Activated CD4-positive, alpha-beta T cell treated with anti-CD3 and anti-CD28 coated beads for 1 hour (primary cell): ENCODE measurements around the gene KIF12.
"Not testable (repeated sequence)": the region's sequence is repeated elsewhere in the genome, so short reads cannot be mapped to it uniquely, and the experiment has no call there.

ENCODE experiments used
- DNase-seq: peaks from one replicate; pipeline ENCODE4 v3.0.0-alpha.2; 2020

The KIF12 gene

DNA sequence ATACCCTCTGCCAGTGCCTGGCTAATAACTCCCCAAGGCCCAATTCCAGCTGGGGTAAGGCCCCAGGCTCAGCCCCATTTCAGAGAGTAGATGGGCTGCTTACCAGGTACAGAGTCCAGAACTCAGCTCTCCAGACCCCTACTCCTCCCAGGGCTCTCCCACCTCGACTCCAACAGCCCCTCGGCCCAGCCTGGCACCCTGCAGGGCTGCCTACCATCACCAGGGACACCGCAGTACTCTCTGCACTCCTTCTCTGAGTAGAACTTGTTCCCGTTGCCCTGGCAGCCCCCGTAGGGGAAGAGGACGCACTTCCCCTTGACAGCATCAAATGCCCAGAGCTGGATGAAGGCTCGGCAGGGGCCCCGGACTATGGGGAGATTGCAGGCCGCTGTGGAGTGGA lies 38.4 kb downstream of the KIF12 start:
- DNase-seq, result no peak

DNA sequence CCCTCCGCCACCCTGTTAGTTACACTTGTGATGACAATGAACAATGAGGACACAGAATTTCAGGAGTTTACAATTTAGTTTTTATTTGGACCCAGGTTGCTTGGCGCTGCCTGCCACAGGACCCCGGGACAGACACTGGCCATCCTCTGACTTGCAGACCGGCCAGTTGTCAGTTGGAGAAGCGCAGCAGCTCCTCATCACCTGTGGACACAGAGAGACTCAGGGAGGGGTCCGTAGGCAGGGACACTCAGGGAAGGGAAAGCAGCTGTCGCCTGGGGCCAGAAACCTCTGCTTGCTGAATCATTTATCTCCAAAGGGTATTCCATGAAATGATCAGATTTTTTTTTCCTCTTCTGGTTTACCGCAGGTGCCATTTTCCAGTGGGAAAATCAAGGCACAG lies 39.0 kb downstream of the KIF12 start:
- DNase-seq, result no peak

DNA sequence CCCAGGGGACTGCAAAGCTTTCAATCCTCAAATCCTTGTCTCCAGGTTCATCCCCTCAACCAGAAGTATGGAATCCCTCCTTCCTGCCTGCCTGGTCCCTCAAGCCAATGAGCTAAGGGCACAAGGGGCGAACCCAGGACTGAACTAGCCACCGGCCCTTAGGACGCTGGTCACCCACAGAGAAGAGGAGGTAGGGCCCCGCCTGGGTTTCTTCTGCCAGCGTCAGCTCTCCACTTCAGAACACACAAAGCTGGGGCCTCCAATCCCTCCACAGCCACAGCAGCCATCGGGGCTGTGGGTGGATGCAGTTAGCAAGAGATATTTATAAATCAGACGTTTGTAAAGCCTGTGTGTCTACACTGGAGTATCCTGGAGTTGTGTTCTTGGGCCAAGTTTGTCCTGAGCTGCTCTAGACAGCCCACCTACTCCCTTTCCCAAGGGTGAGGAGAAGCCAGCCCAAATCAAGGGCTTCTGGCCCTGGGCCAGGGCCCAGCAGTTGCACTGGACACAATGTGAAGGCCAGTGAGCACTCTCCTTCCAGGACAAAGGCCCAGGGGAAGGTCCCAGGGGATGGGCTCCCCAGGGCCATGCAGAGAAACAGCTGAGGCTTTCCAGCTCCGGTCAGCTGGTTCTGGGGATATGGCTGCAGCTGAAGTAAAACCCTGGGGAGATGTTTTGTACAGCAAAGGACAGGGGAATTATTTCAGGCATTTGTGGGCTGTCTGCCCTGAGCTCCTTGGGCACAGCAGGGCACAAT lies 39.9 kb downstream of the KIF12 start:
- no peak for DNase-seq

DNA sequence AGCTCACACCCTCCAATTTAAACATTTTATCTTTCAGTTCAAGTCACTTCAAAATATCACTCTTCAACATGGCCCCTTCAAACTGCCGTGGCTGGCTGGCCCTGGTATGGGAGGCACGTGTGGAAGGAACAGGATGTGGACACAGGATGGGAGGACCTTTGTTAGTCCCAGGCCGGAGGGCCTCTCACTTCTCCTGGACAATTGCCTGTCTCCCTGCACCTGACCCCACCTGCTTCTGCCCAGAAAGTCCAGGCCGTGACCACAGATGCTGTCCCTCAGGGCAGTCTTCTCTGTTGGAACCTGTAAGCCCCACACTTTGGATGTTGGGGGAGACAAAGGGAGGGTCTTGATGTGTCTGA lies 40.4 kb downstream of the KIF12 start:
- no peak for DNase-seq

DNA sequence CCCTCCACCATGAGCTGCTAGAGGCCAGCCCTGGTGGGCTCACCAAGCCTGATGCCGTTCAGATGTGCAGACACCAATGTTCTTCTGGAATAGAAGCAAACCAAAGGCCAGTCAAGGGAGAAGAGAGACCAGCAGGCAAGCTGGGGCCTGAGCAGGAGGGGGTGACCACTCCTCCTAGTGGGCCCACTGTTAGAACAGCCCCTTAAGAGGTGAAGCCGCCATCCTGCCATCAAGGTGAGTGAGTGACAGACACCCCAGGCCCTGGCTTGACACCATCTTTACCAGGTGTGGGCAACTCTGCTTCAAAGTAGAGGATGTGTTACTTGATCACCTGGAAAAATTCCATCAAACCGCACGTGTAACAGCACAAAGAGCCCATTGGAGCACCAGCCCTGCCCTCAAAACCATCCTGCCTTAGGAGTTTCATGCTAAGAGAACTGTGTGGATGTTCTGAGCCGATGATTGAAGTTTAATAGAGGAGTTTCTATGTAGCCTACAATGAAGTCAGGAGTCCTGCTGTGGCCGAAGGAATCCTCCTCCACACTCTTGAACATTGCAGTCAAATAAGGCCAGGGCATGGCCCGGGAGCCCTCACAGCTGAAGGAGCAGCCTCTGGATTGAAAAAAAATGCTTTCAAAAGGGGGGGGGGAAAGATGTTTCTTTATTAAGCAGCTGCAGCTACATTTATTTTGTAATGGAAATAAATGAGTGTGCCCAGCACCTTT lies 41.8 kb downstream of the KIF12 start:
- no peak for DNase-seq

DNA sequence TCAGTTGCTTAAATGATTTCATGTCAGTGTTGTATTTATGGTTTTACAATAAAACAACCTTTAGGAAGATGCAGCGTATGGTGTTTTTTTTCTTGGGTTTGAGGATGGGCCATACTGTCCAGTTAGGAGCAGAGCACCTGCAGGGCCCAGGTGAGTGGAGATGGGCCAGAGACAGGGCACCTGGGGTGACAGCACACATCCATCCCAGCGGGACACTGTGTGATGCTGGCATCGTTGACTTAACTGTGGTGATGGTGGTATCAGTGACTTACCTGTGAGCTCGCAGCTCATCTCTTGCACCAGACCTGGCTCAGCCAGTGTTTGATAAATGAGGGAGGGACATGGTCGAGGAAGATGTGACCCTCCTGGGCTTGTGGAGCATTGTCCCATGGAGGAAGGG lies 42.6 kb downstream of the KIF12 start:
- no peak for DNase-seq

DNA sequence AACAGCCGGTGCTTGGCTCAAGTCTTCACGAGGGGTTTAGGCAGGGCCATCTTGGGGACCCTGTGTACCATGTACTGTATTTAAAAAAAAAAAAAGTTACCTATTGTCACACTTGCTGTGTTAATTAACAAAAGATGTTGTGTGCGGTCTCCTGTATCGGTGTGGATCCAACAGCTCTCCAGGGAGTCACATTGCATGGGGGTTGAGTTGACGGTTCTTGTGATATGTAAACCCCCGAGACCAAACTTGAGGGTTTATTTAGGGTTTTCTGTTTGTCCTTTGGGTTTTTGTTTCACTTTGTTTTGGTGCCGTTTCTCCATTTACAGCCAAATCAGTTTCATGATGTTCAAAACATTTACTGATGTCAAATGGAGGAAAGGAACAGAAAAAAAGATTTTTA lies 43.2 kb downstream of the KIF12 start:
- DNase-seq, result no peak

DNA sequence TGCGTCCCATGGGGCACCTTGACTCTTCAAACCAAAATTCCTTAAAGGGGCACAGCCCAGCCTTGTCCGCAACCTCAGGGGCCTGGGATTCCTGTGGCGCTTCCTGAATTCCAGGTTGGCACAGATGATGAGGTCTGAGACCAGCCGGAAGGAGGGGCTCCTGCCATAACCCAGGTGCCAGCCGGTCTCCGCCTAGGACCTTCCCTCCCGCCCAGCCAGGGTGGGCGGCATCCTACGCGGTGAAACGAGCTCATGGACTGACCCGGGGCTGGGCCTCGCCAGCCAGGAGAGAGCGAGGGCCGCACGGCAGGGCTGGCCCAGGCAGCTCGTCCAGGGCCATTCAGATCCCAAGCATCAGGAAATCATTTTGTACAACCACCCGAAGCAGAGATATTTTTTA lies 44.0 kb downstream of the KIF12 start:
- no peak for DNase-seq

DNA sequence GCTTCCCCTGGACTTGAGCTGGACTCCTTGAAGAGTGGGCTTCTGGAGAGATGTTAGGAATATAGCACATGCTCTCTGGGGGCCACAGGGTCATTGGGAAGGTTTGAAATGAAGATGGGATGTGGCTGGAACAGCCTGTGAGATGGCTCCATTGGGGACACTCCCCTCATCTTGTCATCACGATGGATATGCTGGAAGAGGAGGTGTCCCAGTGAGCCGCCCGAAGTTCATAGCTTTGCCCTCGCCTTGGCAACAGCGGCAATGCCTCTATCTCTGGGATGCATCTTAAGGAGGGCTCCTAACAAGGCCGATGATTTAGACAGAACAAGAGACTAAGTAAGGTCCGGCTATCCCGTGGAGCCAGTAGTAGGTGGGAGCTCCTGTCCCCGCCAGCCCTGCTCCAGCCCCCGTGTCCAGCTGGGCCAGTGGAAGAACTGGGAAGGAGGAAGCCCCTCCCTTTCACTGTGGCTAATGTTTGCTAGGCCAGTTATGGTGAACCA lies 44.9 kb downstream of the KIF12 start:
- no peak for DNase-seq

DNA sequence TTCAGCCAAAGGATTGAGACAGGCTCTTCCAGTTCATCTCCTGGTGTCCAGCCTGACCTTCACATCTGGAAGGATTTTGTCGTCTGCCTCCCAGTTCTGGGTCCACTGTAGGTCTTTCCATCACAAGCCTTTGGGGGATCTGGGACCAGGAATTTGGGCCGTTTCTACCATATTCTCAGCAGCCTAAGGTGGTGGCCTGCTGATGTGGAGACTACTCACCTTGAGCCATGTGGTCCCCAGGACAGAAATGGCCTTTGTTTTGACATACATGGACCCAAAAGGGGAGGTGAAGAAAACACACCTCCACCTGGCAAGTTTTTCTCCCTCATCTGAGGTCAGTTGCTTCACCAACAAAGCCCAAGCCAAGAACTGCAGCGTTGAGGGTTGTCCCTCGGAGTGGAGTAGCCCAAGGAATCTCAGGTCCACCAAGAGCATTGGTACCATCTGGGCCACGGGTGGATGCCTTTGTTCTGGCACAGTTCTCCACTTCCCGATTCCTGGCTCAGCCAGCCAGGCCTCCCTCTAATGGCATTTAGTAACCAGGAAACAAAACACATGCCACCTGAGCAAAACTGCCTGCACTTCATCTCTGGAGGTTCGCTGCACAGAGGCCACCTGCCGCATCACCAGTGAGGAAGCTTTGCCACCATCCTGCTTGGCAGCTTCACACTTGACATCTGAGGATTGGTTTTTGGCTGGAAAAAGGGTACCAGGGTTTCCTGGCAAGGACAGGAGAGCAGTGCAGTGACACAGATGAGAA lies 45.7 kb downstream of the KIF12 start:
- no peak for DNase-seq

DNA sequence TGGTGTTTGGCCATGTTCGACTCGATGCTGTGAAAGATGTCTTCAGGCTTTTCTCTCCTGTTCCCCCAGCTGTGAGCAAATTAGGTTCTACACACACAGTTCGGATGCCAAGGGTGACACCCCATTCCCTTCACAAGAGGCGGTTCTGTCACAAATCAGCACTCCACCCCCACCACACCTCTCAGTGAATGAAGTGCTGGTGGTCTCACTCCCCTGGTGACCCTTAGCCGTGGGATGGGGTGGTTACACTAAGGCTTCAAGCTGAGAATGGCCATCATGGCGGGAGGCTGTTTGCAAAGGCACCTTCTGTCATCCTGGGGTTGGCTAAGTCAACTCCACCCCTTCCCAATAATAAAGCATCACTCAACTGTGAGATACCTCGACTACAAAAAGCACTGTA lies 47.4 kb downstream of the KIF12 start:
- DNase-seq, result no peak

DNA sequence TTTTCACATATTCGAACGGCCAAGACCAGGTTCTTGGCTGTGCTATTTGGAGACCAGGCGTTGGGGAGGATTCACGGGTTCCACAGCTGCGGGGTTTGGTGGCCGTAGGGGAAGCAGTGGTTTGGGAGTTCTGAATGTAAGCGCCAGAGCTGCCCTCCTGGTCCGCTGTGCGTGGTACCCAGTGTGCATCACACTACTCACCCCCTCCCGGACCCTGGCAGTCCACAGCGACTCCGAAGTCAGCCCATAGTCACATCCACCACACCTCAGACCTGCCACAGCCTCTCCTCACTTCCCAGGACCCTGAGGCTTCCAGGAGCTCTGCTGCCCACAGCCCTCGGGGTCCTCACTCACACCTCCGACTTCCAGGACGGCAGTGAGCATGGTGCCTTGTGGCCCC lies 47.8 kb downstream of the KIF12 start:
- no peak for DNase-seq

DNA sequence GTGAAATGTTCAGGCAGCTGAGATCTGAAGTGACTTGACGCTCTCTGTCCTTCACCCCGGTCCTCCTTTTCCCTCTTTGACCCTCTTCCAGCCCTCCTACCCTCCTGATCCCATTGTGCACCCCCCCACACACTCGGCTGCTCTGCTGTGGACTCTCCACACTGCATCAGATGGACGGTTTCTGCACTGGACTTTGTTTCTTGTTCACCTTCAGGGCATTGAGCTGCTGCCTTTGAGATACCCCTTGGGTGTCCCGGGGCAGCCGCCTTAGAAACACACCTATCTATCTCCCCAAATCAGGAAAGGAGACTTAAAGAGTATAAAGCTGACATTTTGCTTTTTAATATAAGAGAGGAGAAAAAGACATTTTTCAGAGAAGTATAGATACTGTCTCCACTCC lies 48.4 kb downstream of the KIF12 start:
- no peak for DNase-seq

DNA sequence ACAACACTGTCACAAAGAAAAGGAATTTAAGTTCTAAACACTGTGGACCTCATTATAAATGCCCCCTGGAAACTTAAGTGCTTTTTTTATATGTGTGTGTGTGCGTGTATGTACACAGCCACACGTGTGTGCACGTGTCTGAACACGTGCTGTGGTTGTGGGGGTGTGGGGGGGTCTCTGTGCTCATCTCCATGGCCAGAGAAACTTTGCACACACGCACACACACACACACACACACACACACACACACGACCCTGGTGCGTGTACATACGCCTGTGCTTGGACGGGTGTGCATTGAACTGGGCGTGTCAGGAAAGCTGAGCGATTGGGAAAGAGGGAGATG lies 48.9 kb downstream of the KIF12 start:
- DNase-seq, result no peak

DNA sequence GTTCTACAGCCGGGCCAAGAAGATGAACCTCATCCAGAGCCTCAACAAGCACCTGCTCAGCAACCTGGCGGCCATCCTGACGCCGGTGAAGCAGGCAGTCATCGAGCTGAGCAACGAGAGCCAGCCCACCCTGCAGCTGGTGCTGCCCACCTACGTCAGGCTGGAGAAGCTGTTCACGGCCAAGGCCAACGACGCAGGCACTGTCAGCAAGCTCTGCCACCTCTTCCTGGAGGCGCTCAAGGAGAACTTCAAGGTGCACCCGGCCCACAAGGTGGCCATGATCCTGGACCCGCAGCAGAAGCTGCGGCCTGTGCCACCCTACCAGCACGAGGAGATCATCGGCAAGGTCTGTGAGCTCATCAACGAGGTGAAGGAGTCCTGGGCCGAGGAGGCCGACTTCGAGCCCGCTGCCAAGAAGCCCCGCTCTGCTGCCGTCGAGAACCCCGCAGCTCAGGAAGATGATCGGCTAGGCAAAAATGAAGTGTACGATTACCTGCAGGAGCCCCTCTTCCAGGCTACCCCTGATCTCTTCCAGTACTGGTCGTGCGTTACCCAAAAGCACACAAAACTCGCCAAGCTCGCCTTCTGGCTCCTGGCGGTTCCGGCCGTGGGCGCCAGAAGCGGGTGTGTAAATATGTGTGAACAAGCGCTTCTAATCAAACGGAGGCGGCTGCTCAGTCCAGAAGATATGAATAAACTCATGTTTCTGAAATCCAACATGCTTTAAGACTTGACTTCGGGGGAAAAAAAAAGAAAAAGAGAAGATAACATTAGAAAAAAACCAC lies 49.5 kb downstream of the KIF12 start:
- DNase-seq, result no peak

DNA sequence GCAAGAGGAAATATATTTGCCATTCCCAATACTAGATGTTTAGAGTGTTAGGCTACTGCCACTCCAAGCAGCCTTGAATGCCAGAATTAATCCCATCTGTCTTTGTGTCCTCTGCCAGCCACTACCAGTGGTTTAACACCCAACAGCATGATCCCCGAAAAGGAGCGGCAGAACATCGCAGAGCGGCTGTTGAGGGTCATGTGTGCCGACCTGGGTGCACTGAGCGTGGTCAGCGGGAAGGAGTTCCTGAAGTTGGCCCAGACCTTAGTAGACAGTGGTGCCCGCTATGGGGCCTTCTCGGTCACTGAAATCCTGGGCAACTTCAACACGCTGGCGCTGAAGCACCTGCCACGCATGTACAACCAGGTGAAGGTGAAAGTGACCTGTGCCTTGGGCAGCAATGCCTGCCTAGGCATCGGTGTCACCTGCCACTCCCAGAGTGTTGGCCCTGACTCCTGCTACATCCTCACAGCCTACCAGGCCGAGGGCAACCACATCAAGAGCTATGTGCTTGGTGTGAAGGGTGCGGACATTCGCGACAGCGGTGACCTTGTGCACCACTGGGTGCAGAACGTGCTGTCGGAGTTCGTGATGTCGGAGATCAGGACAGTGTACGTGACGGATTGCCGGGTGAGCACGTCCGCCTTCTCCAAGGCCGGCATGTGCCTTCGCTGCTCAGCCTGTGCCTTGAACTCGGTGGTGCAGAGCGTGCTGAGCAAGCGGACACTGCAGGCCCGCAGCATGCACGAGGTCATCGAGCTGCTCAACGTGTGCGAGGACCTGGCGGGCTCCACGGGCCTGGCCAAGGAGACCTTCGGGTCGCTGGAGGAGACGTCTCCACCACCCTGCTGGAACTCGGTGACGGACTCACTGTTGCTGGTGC lies 50.3 kb downstream of the KIF12 start:
- DNase-seq, result no peak

DNA sequence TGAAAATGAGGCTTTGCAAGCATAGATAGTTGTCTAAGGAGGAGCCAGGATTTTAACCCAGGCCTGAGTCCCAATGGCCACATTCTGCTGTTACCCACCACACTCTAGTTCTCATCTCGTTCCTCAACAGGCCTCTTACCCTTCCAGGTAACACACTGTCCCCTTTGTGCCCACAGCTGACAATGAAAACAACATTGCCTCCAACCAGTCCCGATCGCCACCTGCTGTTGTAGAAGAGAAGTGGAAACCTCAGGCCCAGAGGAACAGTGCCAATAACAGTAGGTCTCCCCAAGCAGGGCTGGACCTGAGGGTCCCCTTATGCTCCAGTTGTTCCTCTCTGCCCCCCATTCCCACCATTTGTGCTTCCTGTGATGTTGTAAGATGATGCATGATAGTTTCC lies 51.4 kb downstream of the KIF12 start:
- DNase-seq, result no peak

DNA sequence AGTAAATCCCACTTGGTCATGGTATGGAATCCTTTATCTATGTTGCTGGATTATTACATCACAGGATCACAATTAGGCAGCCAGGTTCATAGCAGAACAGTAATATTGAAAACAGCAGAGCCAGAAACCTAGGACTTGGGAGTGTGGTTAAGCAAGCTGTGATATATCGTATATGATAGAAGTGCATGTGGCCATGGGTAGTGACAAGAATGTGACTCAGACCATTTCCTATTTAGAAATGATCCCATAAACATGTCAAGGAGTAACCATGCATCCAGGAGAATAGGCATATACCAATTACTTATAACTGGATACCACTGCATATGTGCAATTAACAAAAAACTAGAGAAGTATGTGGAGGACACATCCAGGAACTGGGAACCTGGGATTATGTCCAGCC lies 52.2 kb downstream of the KIF12 start:
- no peak for DNase-seq

DNA sequence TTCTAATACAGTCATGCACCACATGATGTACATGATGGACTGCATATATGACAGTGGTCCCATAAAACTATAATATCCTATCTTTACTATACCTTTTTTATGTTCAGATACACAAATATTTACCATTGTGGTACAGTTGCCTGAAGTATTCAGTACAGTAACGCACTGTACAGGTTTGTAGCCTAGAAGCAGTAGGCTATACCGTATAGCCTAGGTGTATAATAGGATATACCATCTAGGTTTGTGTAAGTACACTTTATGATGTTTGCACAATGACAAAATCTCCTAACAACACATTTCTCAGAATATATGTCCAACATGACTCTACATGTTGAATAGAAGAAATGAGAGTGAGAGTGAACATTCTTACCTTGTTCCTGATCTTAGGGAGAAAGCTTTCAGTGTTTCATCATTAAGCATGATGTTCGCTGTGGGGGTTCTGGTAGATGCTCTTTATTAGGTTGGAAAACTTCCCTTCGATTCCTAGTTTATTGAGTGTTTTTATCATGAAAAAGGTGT lies 52.8 kb downstream of the KIF12 start:
- DNase-seq, result no peak

DNA sequence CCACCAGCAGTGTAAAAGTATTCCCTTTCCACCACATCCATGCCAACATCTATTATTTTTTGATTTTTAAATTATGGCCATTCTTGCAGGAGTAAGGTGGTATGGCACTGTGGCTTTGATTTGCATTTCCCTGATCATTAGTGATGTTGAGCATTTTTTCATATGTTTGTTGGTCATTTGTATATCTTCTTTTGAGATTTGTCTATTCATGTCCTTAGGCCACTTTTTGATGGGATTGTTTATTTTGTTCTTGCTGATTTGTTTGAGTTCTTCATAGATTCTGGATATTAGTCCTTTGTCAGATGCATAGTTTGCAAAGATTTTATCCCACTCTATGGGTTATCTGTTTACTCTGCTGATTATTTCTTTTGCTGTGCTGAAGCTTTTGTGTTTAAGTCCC lies 55.4 kb downstream of the KIF12 start:
- DNase-seq, result not testable (repeated sequence)
